Measurements from ENCODE around the gene ALOX15.
A peak's percentile ranks its signal among the peaks of the same experiment; 100 is the strongest.
"Not testable (repeated sequence)": the region's sequence is repeated elsewhere in the genome, so short reads cannot be mapped to it uniquely, and the experiment has no call there.

Gene ALOX15

GRCh38 chr17:4601326-4601725 is 40.2 kb downstream of the ALOX15 start:
- H3K4me3 ChIP-seq (ENCODE audit: control insufficient read depth, low read depth, low read length): no peak overlapping the region
- no peak for TF ChIP-seq CTCF (IDR thresholded peaks at IDR 0.05; ENCODE audit: control insufficient read depth, insufficient read depth, low read depth, low read length, missing control alignments)
- no peak for DNase-seq (ENCODE audit: low read depth)

- TF ChIP-seq CTCF (IDR thresholded peaks at IDR 0.05; ENCODE audit: control insufficient read depth, insufficient read depth, low read depth, low read length, missing control alignments): no peak
- no peak for DNase-seq (ENCODE audit: low read depth)
- H3K4me3 ChIP-seq (ENCODE audit: control insufficient read depth, low read depth, low read length): no peak overlapping the region
These were observed 40.9 kb downstream of the ALOX15 start for GRCh38 chr17:4600563-4600962.

- DNase-seq (ENCODE audit: low read depth): no peak
- no peak overlapping the region for H3K4me3 ChIP-seq (ENCODE audit: control insufficient read depth, low read depth, low read length)
- TF ChIP-seq CTCF (IDR thresholded peaks at IDR 0.05; ENCODE audit: control insufficient read depth, insufficient read depth, low read depth, low read length, missing control alignments): no peak
These were observed 41.8 kb downstream of the ALOX15 start for GRCh38 chr17:4599505-4600281.

- peak; percentile 7 for DNase-seq (ENCODE audit: low read depth)
- no peak overlapping the region for H3K4me3 ChIP-seq (ENCODE audit: control insufficient read depth, low read depth, low read length)
- TF ChIP-seq CTCF (IDR thresholded peaks at IDR 0.05; ENCODE audit: control insufficient read depth, insufficient read depth, low read depth, low read length, missing control alignments): no peak
These were observed 42.5 kb downstream of the ALOX15 start for GRCh38 chr17:4598776-4599504.

GRCh38 chr17:4597975-4598374 is 43.5 kb downstream of the ALOX15 start:
- no peak for TF ChIP-seq CTCF (IDR thresholded peaks at IDR 0.05; ENCODE audit: control insufficient read depth, insufficient read depth, low read depth, low read length, missing control alignments)
- H3K4me3 ChIP-seq (ENCODE audit: control insufficient read depth, low read depth, low read length): no peak overlapping the region
- no peak for DNase-seq (ENCODE audit: low read depth)

- no peak overlapping the region for H3K4me3 ChIP-seq (ENCODE audit: control insufficient read depth, low read depth, low read length)
- TF ChIP-seq CTCF (IDR thresholded peaks at IDR 0.05; ENCODE audit: control insufficient read depth, insufficient read depth, low read depth, low read length, missing control alignments): no peak
- no peak for DNase-seq (ENCODE audit: low read depth)
These were observed 44.7 kb downstream of the ALOX15 start for GRCh38 chr17:4596636-4597380.

GRCh38 chr17:4595685-4596342 is 45.7 kb downstream of the ALOX15 start:
- not testable (repeated sequence) for H3K4me3 ChIP-seq (ENCODE audit: control insufficient read depth, low read depth, low read length); DNase-seq (ENCODE audit: low read depth)
